Activated CD4-positive, alpha-beta memory T cell treated with anti-CD3 and anti-CD28 coated beads for 36 hours (primary cell): ENCODE results near the gene PCDH9. TPM values are rescaled to one million over a fixed set of nuclear protein-coding genes. Genes with fewer than 3 reads are reported as not detected.

Experiments
- CTCF ChIA-PET: fragments of 350-600 bp; sonication (Branson Sonifier 250); formaldehyde crosslinking; loops from one replicate; lab custom pipeline; 2021; ENCODE audit warnings: antibody characterized with exemption, inconsistent platforms; lab: Charles Lee
- POLR2A ChIA-PET: fragments of 350-600 bp; sonication (Branson Sonifier 250); formaldehyde crosslinking; loops from one replicate; lab custom pipeline; 2021; ENCODE audit warnings: antibody characterized with exemption; lab: Charles Lee
- DNase-seq: peaks from one replicate; pipeline ENCODE4 v3.0.0-alpha.2; 2020
- H3K27ac Mint-ChIP-seq: one replicate; pipeline ENCODE4 v1.8.0; 2021; ENCODE audit warnings: mixed read lengths
- H3K27me3 Mint-ChIP-seq: one replicate; pipeline ENCODE4 v1.8.0; 2021; ENCODE audit warnings: mixed read lengths
- H3K36me3 Mint-ChIP-seq: one replicate; pipeline ENCODE4 v1.8.0; 2021; ENCODE audit warnings: mixed read lengths
- H3K4me1 Mint-ChIP-seq: one replicate; pipeline ENCODE4 v1.8.0; 2021; ENCODE audit warnings: low read depth, mixed read lengths
- H3K4me3 Mint-ChIP-seq: one replicate; pipeline ENCODE4 v1.8.0; 2021; ENCODE audit warnings: mild to moderate bottlenecking, mixed read lengths
- H3K9me3 Mint-ChIP-seq: one replicate; pipeline ENCODE4 v1.8.0; 2021; ENCODE audit warnings: mixed read lengths
- intact Hi-C: fragments of 100-400 bp; cut with micrococcal nuclease; formaldehyde crosslinking; loops from one replicate; pipeline ENCODE4 v1.15.1; 2023
- total RNA-seq, 2 experiments: library from RNA; stranded (reverse); gene quantifications; one replicate each; pipeline ENCODE4 v1.2.3, GENCODE V29; 2021

The PCDH9 gene
- total RNA-seq, 2 experiments from 2014 or later = under 0.01 to 0.02 TPM

DNA sequence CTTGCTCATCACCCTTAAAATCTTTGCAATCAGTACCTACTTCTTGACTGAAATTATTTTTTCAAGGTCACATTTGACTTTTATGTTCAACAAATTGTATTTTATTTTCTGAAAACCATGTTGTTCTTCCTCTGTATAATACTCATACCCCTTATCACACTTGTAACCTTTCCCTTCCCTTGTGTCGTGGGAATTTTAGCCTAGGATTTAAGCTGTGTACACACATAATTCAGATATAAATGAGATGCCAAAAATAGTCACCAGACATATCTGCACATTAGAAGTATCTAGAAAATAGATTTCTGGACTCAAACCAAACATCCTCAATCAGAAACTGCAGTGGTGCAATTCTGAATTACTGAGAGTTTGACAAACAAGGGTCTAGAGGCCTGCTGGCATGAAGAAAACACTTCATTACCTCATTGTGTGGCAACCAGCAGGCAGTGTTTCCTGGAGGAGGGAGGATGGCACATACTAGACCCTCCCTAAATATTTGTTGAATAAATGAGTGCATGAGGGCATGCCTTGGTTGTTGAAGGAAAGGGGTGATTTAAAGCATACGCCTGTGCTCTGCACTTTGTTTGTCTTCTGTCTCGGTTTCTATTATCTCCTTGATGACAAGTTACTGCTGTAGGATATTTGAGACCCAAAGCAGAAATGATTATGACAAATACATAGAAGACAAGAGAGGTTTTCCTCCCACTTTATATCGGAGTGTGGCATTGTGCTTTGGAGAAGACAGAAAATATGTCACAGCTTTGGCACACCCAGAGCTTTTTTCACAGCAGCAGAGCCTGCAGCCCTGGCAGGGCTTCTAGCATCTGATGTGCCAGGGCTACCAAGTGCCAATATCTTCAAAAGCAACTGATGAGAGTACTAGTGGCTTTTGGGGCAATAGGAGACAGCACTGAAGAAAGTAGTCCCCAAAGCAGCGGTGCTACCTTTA, 881.1 kb downstream of the PCDH9 start:
- intact Hi-C loops = no loop called here
- DNase-seq = no peak
- H3K27me3 Mint-ChIP-seq = no peaks in the 10 kb centered on the region
- H3K4me1 Mint-ChIP-seq = no peaks in the 10 kb centered on the region
- POLR2A ChIA-PET = no interaction called here
- no peak overlapping the region for H3K4me3 Mint-ChIP-seq
- CTCF ChIA-PET = no interaction called here
- H3K36me3 Mint-ChIP-seq = no peaks in the 10 kb centered on the region
- no peak overlapping the region for H3K27ac Mint-ChIP-seq
- no peaks in the 10 kb centered on the region for H3K9me3 Mint-ChIP-seq

DNA sequence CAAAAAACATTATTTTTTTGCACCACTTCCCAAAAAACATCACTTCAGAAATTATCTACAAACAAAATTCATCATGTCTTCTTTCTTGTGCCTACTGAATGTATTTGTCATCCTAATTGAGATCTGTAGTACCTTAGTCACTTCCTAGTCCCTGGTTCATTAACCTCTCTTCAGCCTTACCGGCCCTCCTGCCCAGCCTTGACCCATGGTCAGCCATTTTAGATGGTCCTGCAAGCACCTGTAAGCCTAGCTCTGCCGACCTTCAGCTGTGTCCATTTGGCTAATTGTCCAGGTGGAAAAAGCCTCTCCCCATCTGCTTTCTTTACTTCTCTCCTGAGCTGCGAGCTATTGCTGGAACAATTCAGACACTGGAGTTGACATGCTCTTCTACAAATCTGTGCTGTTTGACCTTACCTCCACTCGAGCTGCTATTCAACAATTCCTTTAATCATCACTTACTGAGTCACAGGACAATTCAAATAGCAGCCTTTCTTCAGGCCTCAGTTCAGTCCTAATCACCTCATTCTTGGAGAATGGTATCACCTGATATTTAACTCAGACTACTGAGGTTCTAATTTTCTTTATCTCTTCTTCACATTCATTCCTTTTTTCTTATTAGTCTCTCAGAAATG, 882.5 kb downstream of the PCDH9 start:
- H3K27ac Mint-ChIP-seq = no peak overlapping the region
- no peak overlapping the region for H3K4me3 Mint-ChIP-seq
- H3K4me1 Mint-ChIP-seq = no peaks in the 10 kb centered on the region
- ChIA-PET CTCF (no interaction called here), POLR2A (no interaction called here)
- no peaks in the 10 kb centered on the region for H3K27me3 Mint-ChIP-seq
- DNase-seq = no peak
- H3K9me3 Mint-ChIP-seq = peaks cover 3% of the 10 kb centered on the region
- intact Hi-C loops = no loop called here
- H3K36me3 Mint-ChIP-seq = no peaks in the 10 kb centered on the region

DNA sequence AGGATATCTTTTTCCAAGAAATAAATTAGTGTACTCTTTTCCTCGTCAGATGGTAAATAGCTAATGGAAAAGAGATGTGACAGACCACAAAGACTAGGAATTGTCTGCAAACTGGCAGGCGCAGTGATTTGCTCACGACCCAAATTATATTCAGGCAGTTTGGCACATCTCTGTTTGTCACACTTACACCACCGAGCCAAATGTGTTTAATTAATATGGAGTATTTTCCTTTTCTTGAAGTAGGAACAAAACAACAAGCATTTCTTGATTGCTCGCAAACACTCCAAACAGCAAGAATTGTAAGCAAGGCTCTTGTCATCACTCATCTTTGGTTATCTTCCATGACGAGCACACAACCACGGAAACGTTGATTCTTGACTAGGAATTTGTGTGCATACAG, 884.2 kb downstream of the PCDH9 start:
- intact Hi-C loops = no loop called here
- no peak for DNase-seq
- no peaks in the 10 kb centered on the region for H3K36me3 Mint-ChIP-seq
- POLR2A ChIA-PET = no interaction called here
- no peaks in the 10 kb centered on the region for H3K27me3 Mint-ChIP-seq
- no peak overlapping the region for H3K4me3 Mint-ChIP-seq
- no peaks in the 10 kb centered on the region for H3K4me1 Mint-ChIP-seq
- no peak overlapping the region for H3K27ac Mint-ChIP-seq
- peaks cover 3% of the 10 kb centered on the region for H3K9me3 Mint-ChIP-seq
- CTCF ChIA-PET = no interaction called here

DNA sequence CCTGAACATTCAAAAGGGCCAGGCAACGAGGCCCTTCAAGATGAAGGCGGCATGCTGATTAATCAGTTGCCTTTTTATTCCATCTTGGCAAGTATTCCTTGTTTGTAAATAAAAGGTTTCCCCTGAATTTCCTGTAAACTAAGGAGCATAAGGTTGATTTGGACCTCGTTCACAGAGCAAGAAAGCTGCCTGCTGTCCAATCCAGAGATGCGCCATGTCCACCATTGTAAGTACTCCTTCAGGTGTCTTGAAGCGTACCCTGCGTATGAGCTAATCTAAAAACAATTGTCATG, 884.7 kb downstream of the PCDH9 start:
- no peak overlapping the region for H3K27ac Mint-ChIP-seq
- CTCF ChIA-PET = no interaction called here
- DNase-seq = no peak
- H3K4me1 Mint-ChIP-seq = no peaks in the 10 kb centered on the region
- POLR2A ChIA-PET = no interaction called here
- H3K4me3 Mint-ChIP-seq = no peak overlapping the region
- no peaks in the 10 kb centered on the region for H3K36me3 Mint-ChIP-seq
- no peaks in the 10 kb centered on the region for H3K27me3 Mint-ChIP-seq
- H3K9me3 Mint-ChIP-seq = peaks cover 3% of the 10 kb centered on the region
- intact Hi-C loops = no loop called here

DNA sequence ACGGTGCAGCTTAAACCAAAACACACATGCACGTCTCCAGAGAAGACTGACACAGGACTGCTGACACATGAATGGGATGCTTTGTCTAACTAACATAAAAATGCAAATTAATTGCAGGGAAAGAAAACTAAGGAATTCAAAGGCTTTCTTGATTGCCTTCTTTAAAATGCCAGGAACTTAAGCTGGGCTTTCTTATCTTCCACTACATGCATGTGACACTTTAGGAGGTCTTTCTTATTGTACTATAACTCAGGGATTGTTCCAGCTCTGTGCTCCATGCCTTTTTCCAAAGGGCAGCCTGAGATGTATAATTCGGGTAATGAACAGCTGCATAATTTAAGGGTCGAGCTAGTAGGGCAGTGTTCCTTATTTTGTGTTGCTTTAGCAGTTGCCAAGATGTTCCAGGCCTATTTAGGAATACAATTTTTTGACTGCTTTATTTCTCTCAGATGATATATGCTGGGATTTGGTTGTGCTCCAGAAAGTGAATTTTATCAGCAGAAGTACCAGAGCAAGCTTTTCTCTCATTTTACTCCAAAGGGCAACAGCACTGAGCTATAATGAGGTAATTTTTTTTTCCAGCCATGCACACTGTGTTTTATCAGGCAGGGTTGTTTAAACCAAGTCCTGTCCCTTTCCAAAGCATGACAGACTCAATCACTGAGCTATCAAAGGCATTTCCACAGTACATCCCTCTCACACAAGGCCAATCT, 885.2 kb downstream of the PCDH9 start:
- intact Hi-C loops = no loop called here
- POLR2A ChIA-PET = no interaction called here
- no peak overlapping the region for H3K27ac Mint-ChIP-seq
- no peak overlapping the region for H3K4me3 Mint-ChIP-seq
- CTCF ChIA-PET = no interaction called here
- no peak for DNase-seq
- H3K36me3 Mint-ChIP-seq = no peaks in the 10 kb centered on the region
- H3K9me3 Mint-ChIP-seq = peaks cover 3% of the 10 kb centered on the region
- H3K27me3 Mint-ChIP-seq = no peaks in the 10 kb centered on the region
- H3K4me1 Mint-ChIP-seq = no peaks in the 10 kb centered on the region

DNA sequence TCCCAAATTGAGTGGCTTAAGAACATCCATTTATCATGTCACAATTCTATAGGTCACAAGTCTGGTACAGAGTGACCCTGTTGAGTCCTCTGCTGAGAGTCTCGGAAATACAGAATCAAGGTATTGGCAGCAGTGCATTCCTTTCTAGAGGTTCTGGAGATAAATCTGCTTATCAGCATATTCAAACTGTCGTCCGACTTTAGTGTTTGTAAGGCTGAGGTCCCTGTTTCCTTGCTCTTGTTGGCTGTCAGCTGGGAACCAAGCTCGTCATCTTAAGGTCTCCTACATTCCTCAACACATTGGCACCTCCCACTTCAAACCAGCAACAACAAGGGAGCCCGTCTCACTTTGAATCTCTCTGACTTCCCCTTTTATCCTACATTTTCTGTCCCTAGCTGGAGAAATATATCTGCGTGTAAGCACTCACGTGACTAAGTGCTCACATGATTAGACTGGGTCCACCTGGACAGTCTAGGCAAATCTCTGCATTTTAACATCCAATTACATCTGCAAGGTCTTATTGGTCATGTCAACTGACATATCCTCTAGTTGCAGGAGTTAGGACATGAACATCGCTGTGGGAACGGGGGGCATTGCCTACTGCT, 886.8 kb downstream of the PCDH9 start:
- Mint-ChIP-seq H3K27me3 (no peaks in the 10 kb centered on the region), H3K9me3 (peaks cover 3% of the 10 kb centered on the region), H3K4me3 (no peak overlapping the region), H3K4me1 (no peaks in the 10 kb centered on the region), H3K36me3 (no peaks in the 10 kb centered on the region), H3K27ac (no peak overlapping the region)
- ChIA-PET POLR2A (no interaction called here), CTCF (no interaction called here)
- DNase-seq = no peak
- intact Hi-C loops = no loop called here

DNA sequence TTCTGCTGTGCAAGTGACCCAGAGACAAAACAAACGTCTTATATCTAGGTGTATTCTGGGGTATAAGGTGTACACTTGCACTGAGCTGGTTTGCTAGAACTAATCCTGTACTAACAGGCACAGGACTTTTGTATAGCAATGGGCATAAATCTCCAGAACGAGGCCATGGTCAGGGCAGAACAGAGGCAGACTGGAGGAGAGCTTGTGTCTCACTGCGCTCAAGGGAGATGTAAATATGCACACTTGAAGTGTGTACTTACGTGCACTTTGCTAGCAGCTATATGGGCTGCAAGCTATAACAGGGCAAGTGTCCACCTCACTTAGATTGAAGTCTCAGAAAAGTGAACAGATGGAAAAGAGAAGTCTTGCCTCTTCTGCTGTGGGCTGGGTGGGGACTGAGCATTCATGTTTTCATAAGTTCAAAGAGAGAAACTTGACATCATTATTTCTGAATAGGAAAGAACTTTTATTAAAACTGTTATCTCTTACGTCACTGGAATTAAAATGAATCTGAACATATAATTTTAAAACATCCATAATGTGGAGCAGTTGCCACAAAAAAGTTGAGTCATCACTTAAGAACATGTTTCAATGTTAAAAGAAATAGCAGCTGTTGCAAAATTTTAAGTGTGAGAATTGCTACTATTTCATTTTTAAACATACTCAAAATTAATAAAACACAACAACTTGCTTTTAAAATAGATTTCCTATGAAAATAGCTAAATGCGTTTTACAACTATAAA, 888.3 kb downstream of the PCDH9 start:
- H3K4me3 Mint-ChIP-seq = no peak overlapping the region
- no peaks in the 10 kb centered on the region for H3K4me1 Mint-ChIP-seq
- CTCF ChIA-PET = no interaction called here
- no peak for DNase-seq
- intact Hi-C loops = no loop called here
- no peak overlapping the region for H3K27ac Mint-ChIP-seq
- H3K9me3 Mint-ChIP-seq = peaks cover 3% of the 10 kb centered on the region
- POLR2A ChIA-PET = no interaction called here
- no peaks in the 10 kb centered on the region for H3K27me3 Mint-ChIP-seq
- H3K36me3 Mint-ChIP-seq = no peaks in the 10 kb centered on the region

DNA sequence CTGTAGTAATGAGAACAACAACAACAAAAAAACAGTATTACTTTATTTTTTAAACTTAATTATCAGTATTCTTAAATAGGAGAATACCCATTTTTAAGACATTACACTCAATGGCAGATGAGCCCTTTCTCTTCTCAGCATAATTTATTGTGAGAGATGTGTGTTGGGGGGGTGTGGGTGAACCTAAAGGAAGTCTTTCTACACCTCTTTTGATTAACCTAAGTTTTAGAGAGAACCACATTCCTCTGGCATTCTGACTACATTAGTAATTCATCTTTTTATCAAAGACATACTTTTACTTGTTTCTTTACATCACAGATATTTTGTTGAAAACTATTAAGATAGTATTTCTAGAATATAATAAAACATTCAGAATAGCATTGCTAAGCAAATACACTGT, 890.9 kb downstream of the PCDH9 start:
- Mint-ChIP-seq H3K27ac (no peak overlapping the region), H3K4me1 (no peaks in the 10 kb centered on the region), H3K4me3 (no peak overlapping the region), H3K9me3 (peaks cover 3% of the 10 kb centered on the region), H3K36me3 (no peaks in the 10 kb centered on the region), H3K27me3 (no peaks in the 10 kb centered on the region)
- ChIA-PET CTCF (no interaction called here), POLR2A (no interaction called here)
- no peak for DNase-seq
- intact Hi-C loops = no loop called here

DNA sequence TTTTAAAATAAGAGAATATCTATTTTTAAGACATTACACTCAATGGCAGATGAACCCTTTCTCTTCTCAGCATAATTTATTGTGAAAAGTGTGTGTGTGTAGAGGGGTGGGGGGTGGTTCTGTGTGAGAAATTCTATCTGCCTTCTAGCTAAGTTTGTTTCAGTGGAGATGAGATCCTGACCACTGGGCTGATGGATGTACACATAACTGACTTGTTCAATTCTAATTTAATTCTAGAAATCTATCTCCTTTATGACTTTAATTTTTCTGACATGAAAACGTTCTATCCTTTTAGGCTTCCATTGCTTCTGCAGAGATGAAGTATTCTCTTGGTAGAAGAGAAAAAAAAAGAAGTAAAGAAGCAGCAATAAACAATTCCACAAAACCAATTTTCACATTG, 891.6 kb downstream of the PCDH9 start:
- no peak for DNase-seq
- H3K4me1 Mint-ChIP-seq = no peaks in the 10 kb centered on the region
- H3K27ac Mint-ChIP-seq = no peak overlapping the region
- intact Hi-C loops = no loop called here
- ChIA-PET POLR2A (no interaction called here), CTCF (no interaction called here)
- H3K36me3 Mint-ChIP-seq = no peaks in the 10 kb centered on the region
- no peaks in the 10 kb centered on the region for H3K27me3 Mint-ChIP-seq
- peaks cover 2% of the 10 kb centered on the region for H3K9me3 Mint-ChIP-seq
- no peak overlapping the region for H3K4me3 Mint-ChIP-seq

DNA sequence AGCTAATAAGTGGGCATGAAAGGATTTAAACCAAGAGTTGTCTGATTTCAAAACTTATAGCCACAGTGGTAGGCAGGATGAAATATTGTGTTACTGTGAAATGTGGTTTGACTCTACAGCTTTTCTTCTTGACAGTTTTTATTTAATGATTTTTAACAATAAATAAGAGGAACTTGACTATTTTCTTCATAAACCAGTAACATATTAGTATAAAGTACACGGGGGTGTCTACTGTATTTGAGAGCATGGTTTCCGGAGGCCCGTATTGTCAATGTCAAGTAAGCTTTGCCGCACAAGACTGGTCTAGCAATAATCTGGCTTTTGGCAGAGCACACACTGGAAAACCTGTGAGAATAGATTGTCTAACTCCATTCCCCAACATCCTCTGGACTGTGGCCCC, 894.5 kb downstream of the PCDH9 start:
- Mint-ChIP-seq H3K4me1 (no peaks in the 10 kb centered on the region), H3K27me3 (no peaks in the 10 kb centered on the region), H3K4me3 (no peak overlapping the region), H3K36me3 (no peaks in the 10 kb centered on the region), H3K9me3 (no peaks in the 10 kb centered on the region), H3K27ac (no peak overlapping the region)
- ChIA-PET CTCF (no interaction called here), POLR2A (no interaction called here)
- intact Hi-C loops = no loop called here
- no peak for DNase-seq

DNA sequence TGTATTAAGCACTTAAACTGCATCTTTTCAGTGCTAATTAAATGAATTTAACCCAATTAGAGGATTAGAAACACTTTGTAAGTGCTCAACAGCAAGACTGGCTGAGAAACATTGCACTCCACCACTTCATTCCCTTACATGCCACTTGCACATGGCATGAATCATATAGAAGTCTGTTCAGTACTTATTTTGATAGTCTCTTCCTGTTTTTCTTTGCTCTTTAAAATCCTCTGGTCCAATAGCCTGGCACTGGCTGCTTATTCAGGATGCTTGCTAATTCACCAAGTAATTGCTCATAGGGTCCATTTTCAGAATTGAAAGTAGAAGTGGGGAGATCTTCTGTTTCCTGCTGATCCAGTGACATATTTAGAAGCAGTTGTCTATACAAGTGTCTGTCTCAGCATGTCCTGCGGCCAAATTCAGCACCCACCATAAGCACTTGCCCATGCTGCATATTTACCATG, 900.1 kb downstream of the PCDH9 start:
- no peak for DNase-seq
- Mint-ChIP-seq H3K9me3 (no peaks in the 10 kb centered on the region), H3K27ac (no peak overlapping the region), H3K36me3 (no peaks in the 10 kb centered on the region), H3K27me3 (no peaks in the 10 kb centered on the region), H3K4me1 (no peaks in the 10 kb centered on the region), H3K4me3 (no peak overlapping the region)
- POLR2A ChIA-PET = no interaction called here
- intact Hi-C loops = no loop called here
- CTCF ChIA-PET = no interaction called here

DNA sequence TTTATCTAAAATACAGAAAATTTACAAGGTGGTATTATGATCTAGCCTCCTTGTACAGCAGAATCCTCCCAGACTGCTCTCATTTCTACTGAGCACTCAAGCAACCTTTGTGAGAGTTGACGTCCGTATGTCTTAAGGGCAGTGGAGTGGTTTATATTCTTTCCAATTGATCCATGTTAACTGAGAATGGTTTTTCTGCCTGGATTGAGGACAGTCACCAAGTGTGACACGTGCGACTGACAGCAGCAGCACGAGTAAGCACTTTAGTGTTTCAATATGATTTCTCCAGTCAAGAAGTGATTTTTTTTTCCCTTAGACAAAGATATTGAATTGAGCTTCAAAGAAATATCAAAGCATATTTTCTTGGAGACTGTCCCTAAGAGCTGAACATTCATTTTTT, 901.7 kb downstream of the PCDH9 start:
- CTCF ChIA-PET = no interaction called here
- intact Hi-C loops = no loop called here
- Mint-ChIP-seq H3K4me1 (no peaks in the 10 kb centered on the region), H3K27ac (no peak overlapping the region), H3K36me3 (no peaks in the 10 kb centered on the region), H3K27me3 (no peaks in the 10 kb centered on the region), H3K9me3 (no peaks in the 10 kb centered on the region), H3K4me3 (no peak overlapping the region)
- no peak for DNase-seq
- POLR2A ChIA-PET = no interaction called here
